Measurements from ENCODE around the gene SHC2. TPM values are rescaled to one million over a fixed set of nuclear protein-coding genes. Genes with fewer than 3 reads are reported as not detected.

The SHC2 gene
- polyA plus RNA-seq, 1 donor (not counting 4 experiments of a cell fraction or from before 2014, with no cell fraction given), result 2.5 TPM

GRCh38 chr19:465056-465816, 4.4 kb upstream of the SHC2 start:
- Histone ChIP-seq H3K9me1 (ENCODE audit: control insufficient read depth, extremely low read depth, insufficient read depth, low read length) (no peaks in the 10 kb centered on the region), H3K9me3 (ENCODE audit: control insufficient read depth, low read depth, low read length) (no peaks in the 10 kb centered on the region), H4K20me1 (ENCODE audit: control insufficient read depth, extremely low read depth, insufficient read depth, low read length) (no peaks in the 10 kb centered on the region), H3K27ac (ENCODE audit: control insufficient read depth, insufficient read depth, low read length) (no peak overlapping the region), H3K4me1 (ENCODE audit: control insufficient read depth, extremely low read depth, insufficient read depth, low read length) (no peaks in the 10 kb centered on the region), H3K79me2 (ENCODE audit: control insufficient read depth, insufficient read depth, low read length) (no peaks in the 10 kb centered on the region), H3K4me3 (ENCODE audit: control insufficient read depth in 2 of 3, extremely low read depth in 1 of 3, insufficient read depth in 2 of 3, low read depth in 1 of 3, low read length in 3 of 3) (no peak overlapping the region), H3K27me3 (ENCODE audit: control insufficient read depth, extremely low read depth, insufficient read depth, low read length) (peaks cover 5% of the 10 kb centered on the region), H2AFZ (ENCODE audit: control insufficient read depth, low read length) (no peak overlapping the region), H3K36me3 (ENCODE audit: control insufficient read depth in 2 of 2, extremely low read depth in 1 of 2, insufficient read depth in 2 of 2, low read length in 2 of 2) (no peaks in the 10 kb centered on the region), H3K4me2 (ENCODE audit: control insufficient read depth, extremely low read depth, insufficient read depth, low read depth, low read length) (no peak overlapping the region), H3K9ac (ENCODE audit: control insufficient read depth, extremely low read depth, insufficient read depth, low read length) (no peak overlapping the region)
- FAIRE-seq (no peak), DNase-seq (ENCODE audit: low read depth, low spot score) (no peak)
- TF ChIP-seq EZH2 (IDR thresholded peaks at IDR 0.05; ENCODE audit: low read length) (no peak), CTCF (optimal IDR thresholded peaks at IDR 0.05 in 1 of 3, IDR thresholded peaks at IDR 0.05 in 1 of 3, conservative IDR thresholded peaks at IDR 0.05 in 1 of 3; ENCODE audit: extremely low read depth in 1 of 3, insufficient read depth in 2 of 3, low read length in 3 of 3) (no peak)
- dilution Hi-C loops (cut with MboI; ENCODE audit: extremely low pct_ligation_motif_present, low sequenced_read_pairs), result no loop called here

- no peak for FAIRE-seq
- DNase-seq (ENCODE audit: low read depth, low spot score), result no peak
- no peaks in the 10 kb centered on the region for H3K36me3 ChIP-seq (ENCODE audit: control insufficient read depth in 2 of 2, extremely low read depth in 1 of 2, insufficient read depth in 2 of 2, low read length in 2 of 2)
Observed at GRCh38 chr19:464208-464545, 3.3 kb upstream of the SHC2 start.

More at GRCh38 chr19:464208-464545, 3.3 kb upstream of the SHC2 start:
- H3K27ac ChIP-seq (ENCODE audit: control insufficient read depth, insufficient read depth, low read length), result no peak overlapping the region
- dilution Hi-C loops (cut with MboI; ENCODE audit: extremely low pct_ligation_motif_present, low sequenced_read_pairs), result no loop called here
- no peaks in the 10 kb centered on the region for H3K9me1 ChIP-seq (ENCODE audit: control insufficient read depth, extremely low read depth, insufficient read depth, low read length)
- no peaks in the 10 kb centered on the region for H3K79me2 ChIP-seq (ENCODE audit: control insufficient read depth, insufficient read depth, low read length)
- TF ChIP-seq CTCF (optimal IDR thresholded peaks at IDR 0.05 in 1 of 3, IDR thresholded peaks at IDR 0.05 in 1 of 3, conservative IDR thresholded peaks at IDR 0.05 in 1 of 3; ENCODE audit: extremely low read depth in 1 of 3, insufficient read depth in 2 of 3, low read length in 3 of 3) (no peak), EZH2 (IDR thresholded peaks at IDR 0.05; ENCODE audit: low read length) (no peak)
- H3K9ac ChIP-seq (ENCODE audit: control insufficient read depth, extremely low read depth, insufficient read depth, low read length), result no peak overlapping the region
- H2AFZ ChIP-seq (ENCODE audit: control insufficient read depth, low read length), result no peak overlapping the region
- H3K27me3 ChIP-seq (ENCODE audit: control insufficient read depth, extremely low read depth, insufficient read depth, low read length), result peaks cover 11% of the 10 kb centered on the region
- no peaks in the 10 kb centered on the region for H4K20me1 ChIP-seq (ENCODE audit: control insufficient read depth, extremely low read depth, insufficient read depth, low read length)
- H3K9me3 ChIP-seq (ENCODE audit: control insufficient read depth, low read depth, low read length), result no peaks in the 10 kb centered on the region
- H3K4me3 ChIP-seq (ENCODE audit: control insufficient read depth in 2 of 3, extremely low read depth in 1 of 3, insufficient read depth in 2 of 3, low read depth in 1 of 3, low read length in 3 of 3), result no peak overlapping the region
- H3K4me1 ChIP-seq (ENCODE audit: control insufficient read depth, extremely low read depth, insufficient read depth, low read length), result no peaks in the 10 kb centered on the region
- no peak overlapping the region for H3K4me2 ChIP-seq (ENCODE audit: control insufficient read depth, extremely low read depth, insufficient read depth, low read depth, low read length)
